Measurements from ENCODE around the gene KISS1.

The KISS1 gene

DNA sequence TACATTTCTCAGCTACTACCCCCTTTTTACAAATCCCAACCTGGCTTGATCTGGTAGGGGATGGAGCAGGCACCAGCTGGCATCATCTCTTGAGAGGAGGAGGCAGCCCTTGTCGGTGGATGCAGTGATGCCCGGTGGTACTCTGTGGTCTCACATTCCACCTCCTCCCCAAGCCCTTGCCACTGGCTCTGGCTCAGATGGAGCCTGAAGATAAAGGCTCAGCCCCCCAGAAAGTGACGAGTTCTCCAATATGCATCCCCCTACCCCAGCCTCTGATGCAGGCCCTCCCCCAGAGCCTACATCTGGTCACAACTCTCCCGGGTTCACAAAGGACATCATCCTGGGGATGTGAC is 21.3 kb upstream of the KISS1 start:
- no peak for DNase-seq (ENCODE audit: low read depth)

GRCh38 chr1:204216880-204217647 is 20.8 kb upstream of the KISS1 start:
- DNase-seq (ENCODE audit: low read depth) = no peak

DNA sequence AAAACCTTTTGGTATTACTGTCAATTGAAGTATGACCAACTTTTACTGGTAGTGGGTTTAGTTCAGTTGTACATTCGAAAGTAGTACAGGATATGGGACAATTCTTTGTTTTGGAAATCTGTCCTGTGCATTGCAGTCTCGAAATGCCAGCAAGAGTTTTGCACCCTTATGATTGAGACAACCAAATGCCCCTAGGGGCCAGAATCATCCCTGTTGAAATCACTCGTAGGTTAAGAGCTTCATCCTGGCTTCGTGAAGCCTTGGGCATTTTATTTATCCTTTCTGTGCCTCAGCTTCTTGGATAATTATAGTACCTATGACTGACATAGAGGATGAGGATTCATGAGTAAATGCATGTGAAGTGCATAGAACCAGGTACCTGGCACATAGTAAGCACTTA is 19.9 kb upstream of the KISS1 start:
- no peak for DNase-seq (ENCODE audit: low read depth)

DNA sequence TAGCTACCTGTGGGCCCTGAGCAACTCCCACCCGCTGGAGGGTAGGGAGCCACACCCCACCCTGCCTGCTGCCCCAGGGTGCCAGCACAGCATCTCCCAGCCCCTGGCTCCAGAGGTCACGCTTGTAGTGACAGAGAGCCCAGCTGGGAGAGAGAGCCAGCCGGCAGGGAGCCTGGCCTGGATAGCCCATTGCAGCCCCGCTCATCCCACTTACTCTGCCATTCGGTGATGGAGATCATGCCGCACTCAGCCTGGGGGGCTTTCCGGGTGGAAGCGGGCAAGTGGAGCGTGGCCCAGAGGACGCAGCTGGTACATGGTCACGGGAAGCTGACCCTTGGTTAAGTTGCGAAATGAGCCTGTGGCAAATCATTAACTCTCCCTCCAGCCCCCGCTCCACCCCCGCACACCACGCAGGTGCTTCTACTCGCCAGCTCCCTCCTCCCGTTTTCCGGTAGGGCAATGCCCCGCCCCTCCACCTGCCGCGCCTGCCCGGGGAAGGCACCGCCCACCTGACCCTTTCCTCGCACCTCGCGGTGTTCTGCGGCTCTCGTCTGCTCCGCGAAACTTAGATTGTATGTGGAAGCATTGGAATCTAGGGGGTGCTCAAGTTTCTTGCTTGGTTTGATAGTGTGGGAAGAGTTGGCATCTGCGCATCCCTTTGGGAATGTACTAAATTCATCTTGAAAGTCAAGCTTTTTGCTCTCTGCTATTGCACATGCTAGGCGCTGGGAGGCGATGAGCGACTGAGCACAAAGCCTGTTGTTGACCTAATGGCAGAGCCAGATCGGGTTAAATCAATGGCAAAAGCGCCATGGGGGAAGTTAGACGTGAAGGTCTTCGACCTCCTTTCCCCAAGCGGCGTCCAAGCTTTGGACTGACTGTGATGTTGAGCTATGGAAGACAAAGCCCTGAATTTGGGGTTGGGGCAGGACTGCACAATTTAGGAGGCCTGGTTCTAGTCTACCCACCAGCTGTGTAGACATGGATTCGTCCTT is 17.7 kb upstream of the KISS1 start, which contains the start of gene GOLT1A:
GOLT1A (minus strand) TSS at position 321 of the 995 bp plus-strand sequence; CDS start at position 239, 82 bp downstream.
- DNase-seq (ENCODE audit: low read depth) = peak; percentile 38

DNA sequence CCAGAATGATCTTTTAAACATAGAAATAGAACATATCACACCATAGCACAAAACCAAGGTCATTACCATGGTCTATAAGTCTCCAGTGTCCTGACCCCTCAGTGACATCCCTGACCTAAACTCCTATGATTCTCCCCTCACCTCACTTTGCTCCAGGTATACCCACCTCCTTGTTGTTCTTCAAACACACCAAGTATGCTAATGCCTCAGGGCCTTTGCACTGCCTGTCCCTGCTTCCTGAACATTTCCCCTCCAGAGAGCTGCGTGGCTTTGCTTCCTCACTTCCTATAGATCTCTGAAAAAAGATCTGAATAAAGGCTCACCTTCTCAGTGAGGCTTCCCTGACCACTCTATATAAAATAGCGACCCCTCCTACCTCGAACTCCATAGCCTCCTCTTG is 16.4 kb upstream of the KISS1 start:
- DNase-seq (ENCODE audit: low read depth) = no peak

- DNase-seq (ENCODE audit: low read depth) = no peak
These were observed 14.8 kb upstream of the KISS1 start for GRCh38 chr1:204211046-204211445.

- DNase-seq (ENCODE audit: low read depth) = peak; percentile 57
These were observed 10.9 kb upstream of the KISS1 start for GRCh38 chr1:204207136-204207616.

GRCh38 chr1:204206121-204206520 is 9.8 kb upstream of the KISS1 start:
- DNase-seq (ENCODE audit: low read depth) = no peak

GRCh38 chr1:204205486-204205885 is 9.2 kb upstream of the KISS1 start:
- no peak for DNase-seq (ENCODE audit: low read depth)

GRCh38 chr1:204204944-204205343 is 8.7 kb upstream of the KISS1 start:
- no peak for DNase-seq (ENCODE audit: low read depth)

GRCh38 chr1:204203206-204203767 is 7.0 kb upstream of the KISS1 start:
- DNase-seq (ENCODE audit: low read depth) = no peak

DNA sequence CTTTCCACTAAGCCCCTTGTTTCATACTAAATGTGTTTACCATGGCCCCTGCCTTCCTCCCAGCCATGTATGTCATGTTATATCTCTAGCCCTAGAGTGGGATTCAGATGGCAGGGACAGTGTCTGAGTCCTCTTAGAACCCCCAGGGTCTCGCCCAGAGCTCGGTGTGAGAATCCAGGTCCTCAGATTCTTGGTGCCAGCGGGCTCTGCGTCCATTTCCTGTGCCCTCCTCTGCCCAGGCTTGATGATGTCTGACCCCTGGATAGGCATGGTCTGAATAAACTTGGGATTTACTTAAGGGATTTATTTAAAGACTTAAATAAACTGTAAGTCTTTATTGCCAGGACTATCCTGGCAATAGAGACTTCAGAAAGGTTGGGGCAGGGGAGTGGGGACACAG is 6.2 kb upstream of the KISS1 start:
- no peak for DNase-seq (ENCODE audit: low read depth)

DNA sequence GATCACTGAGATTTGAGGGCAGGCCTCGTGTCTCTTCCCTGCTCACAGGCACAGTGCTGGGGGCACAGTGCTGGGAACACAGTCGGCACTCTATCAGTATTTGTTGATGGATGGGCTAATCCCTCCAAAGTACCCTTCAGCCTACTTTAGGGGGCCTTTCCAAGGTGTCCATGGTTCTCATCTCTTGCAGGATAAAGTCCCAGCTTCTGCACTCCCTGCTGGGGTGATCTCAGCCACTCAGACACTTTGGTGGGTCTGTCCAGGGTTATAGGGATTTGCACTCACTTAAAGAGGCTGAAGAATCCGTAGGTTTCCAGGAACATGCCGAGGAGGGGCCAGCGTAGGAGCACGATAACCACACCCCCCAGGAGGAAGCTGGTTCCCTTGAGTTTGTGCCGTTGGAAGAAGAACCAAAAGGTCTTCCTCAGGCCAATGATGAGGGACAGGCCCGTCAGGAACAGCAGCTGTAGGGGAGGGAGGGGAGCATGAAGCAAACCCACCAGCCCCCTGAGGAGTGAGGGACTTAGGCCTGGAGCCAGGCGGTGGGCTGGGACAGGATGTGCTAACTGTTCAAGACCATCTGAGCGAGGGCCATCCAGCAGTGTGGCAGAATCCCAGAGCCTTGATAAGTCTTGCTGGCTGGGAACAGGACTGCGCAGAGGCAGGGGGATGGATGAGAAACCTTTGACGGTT is 5.2 kb upstream of the KISS1 start:
- DNase-seq (ENCODE audit: low read depth) = no peak

DNA sequence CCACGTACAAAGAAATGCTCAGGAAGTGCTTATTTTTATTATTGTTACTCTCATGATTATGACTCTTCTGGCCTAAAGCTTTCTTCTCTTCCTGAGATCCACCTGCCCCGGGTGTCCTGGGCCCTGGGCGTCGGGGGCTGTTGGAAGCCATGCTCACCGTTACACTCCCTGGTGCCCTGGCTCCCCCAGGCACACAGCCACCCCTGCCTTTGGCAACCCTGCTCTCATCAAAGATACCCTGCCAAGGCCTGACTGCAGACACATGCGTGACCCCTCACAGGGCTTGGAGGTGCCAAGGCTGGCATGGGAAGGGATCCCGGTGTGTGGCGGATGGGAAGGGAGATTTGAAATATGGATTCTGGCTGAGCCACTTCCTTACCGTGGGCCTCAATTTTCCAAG is 3.3 kb upstream of the KISS1 start:
- no peak for DNase-seq (ENCODE audit: low read depth)

GRCh38 chr1:204198348-204199340 is 2.4 kb upstream of the KISS1 start:
- no peak for DNase-seq (ENCODE audit: low read depth)

DNA sequence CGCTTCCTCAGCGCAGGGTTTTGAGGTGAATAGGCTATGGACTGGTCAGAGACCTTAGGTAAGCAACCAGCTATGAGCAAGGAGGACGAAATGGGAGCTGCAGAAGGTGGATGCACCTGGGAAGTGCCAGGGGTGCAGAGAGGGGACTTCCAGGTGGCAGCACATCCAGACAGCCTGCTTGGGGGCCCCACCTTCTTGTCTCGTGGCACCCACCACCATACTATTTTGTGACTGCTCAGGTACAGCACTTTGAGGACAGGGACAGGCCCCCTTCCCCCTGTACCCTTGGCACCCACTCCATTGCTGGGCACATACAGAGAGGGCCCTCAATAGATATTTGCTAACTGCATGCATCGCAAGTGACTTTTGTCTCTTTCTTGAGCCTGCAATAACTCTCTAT is 777 bp upstream of the KISS1 start:
- DNase-seq (ENCODE audit: low read depth) = no peak

DNA sequence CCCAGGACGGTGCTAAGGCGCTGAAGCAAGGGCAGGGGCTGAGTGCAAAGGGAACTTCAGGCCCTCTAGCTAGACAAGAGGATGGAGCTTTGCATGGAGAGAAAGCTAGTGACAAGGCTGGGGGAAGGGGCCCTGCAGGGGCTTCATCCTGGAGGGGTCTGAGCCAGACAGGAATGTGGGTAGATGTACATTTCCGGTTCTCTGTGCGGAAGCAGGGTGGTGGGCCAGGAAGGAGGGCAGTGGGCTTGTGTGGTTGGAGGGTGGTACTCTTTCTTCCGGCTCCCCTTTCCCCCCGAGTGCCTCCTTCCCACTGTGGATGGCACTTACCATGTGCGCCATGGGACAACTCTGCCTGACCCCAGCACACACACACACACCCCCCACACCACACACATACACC is 1.5 kb downstream of the KISS1 start:
- DNase-seq (ENCODE audit: low read depth) = no peak

DNA sequence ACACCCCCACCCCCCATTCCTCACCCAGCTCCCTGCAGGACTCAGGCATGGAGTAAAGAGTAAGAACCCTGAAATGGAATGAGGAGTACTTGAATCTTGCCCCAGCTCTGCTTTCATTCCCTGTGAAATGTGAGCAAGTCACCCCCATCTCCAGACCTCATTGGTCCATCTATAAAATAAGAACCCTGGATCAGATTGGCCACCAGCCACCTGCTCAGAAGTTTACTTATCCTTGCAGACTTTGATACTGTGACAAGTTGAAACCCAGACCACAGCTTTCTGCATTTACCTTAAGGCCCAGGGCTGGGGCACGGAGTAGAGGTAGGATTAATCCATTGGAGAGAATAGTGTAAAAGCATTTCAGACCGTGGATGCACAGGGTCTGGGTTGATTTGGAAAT is 2.2 kb downstream of the KISS1 start:
- no peak for DNase-seq (ENCODE audit: low read depth)

- DNase-seq (ENCODE audit: low read depth) = no peak
These were observed 3.5 kb downstream of the KISS1 start for GRCh38 chr1:204192589-204193352.

- no peak for DNase-seq (ENCODE audit: low read depth)
These were observed 4.2 kb downstream of the KISS1 start for GRCh38 chr1:204192046-204192445.
